HG03066 (cell line): ENCODE data around the gene SH3PXD2B.

ENCODE experiments used
- ATAC-seq: cut with Tn5 transposase; IDR thresholded peaks from one replicate; pipeline ENCODE4 v1.9.1; 2021; ENCODE audit warnings: low read depth; ENCODE audit not compliant: unreplicated experiment

SH3PXD2B gene

DNA sequence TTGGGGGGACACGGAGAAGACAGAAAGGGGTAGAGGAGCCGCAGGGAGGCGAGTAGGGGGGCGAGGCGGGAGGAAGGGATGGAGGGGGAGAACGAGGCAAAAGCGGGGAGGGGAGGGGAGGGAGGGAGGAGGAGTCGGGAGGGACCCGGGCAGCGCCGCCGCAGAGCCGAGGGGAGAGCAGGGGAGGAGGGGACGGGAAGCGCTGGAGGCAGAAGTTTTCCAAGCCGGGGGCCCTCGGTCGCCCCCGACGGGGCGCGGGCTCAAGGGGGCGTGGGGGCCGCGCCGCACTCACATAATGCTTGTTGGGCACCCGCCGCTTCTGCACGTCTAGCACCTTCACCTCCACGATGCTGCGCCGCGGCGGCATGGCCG lies 353 bp downstream of the SH3PXD2B start:
- ATAC-seq: peak; percentile 37

DNA sequence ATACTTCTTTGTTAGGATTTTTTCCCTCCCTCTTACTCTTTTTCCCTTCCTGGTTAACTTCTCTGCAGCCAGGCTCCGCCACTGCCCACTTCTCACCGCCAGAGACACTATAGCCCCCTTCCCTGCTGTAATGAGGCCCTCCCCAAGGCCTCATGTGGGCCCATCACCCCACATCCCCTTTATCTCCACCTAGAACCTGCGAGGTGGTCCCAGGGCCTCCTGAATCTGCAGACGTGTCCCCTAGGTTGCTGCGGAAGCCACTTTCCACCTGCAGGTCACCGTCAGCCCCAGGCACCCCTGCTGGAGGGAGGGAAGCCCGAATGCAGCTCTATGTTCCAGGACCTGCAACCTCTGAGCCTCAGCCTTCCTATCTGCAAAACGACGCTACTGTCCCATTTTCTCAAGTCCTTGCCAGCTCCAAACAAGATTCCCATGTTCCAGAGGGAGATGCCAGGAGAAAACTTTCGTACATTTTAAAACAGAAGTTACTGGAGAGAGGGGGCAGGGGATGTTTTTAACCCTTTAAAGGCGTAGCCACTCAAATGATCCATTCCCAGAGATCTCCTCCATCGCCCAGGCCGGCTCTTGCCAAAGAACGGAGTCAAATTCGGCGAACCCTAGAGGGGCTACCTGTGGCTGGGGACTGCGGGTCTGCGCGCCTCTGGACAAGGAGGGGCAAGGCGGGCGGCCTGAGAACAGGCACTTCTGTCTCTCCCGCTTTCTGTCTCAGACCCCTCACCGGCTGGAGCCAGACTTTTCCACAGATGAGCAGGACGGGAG lies 929 bp downstream of the SH3PXD2B start:
- no peak for ATAC-seq

DNA sequence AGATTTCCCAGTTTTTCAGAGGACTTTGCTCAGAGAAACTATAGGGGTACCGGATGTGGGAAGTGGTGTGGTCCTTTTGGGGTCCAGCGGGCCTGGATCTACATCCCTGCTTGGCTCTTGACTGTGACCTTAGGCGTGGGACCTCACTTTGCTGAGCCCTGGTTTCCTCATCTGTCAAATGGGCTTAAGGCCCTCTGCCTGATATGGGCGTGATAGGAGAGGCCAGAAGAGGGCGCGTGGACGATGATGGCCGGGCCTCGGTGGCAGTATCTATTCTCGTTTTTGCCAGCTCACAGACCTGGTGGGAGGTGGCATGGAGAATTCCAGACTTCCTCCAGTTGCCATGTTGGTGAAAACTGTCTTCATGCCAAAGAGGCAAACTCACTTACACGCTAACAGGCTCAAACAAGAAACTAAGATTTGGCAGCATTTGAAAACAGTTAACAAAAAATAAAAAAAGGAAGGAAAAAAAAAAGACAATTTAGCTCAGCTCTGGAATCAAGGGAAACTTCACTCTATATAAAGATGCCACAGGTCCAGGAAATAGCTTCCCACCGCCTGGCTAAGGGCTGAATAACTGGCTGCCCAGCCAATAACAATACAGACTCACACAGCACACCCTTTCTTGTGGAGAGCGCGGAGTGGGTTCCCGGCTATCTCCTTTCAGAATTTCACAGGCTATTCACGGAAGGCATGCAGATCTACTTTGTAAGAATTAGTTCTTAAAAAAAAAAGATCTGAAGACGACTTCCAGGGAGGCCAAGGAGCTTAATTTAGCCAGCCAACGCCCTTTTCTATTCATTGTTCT lies 1.7 kb downstream of the SH3PXD2B start:
- no peak for ATAC-seq

DNA sequence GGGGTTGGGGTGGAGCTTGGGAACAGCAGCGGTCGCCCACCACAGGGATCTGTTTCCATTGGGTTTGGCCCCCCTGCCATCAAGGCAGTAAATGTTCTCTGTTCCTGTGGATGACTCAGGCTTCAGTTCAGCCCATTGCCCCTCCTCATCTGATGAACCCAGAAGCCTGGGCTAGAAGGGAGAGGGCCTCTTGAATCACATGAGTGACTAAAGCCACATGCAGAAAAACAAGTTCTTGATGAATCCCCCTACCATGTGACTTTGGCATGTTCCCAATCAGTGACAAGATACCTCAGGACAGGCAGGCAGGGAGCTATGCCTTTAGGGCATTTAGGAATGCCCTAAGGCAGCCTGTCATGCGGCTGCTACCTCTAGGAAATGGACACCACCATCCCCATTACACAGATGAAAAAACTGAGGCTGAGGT lies 2.5 kb downstream of the SH3PXD2B start:
- no peak for ATAC-seq

DNA sequence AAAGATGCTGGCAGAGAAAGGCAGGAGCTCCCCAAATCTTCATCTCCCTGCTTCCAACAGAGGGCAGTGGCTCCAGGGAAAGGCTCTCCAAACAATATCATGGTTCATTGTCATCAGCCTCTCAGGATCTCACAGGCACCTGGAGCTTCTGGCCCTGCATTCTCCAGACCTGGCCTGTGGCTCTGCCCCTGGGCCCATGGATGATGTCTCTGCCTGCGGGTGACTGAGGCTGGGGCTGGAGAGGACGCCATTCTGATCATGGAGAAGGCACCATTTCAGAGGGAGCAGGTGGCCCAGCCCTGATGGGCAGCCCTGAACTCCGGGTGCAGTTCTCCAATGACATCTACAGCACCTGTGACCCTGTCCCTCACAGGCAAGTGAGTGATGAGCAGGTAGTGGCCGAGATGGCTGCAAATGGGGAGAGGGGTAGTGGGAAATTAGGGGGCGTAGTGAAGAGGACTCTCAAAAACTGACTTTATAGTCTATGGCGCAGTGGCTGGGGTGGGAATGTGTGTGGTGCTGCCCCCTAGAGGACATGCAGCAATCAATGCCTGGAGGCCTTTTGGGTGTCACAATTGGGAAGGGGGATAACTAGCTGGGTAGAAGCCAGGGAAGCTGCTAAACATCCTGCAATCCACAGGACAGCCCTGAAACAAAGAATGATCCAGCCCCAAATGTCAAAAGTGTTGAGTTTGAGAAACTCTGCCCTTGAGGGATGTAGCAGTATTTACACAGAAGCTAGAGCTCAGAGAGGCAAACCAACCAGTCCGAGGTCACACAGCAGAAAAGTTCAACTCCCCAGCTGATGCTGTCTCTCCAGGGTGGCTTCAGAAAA lies 3.2 kb downstream of the SH3PXD2B start:
- no peak for ATAC-seq

DNA sequence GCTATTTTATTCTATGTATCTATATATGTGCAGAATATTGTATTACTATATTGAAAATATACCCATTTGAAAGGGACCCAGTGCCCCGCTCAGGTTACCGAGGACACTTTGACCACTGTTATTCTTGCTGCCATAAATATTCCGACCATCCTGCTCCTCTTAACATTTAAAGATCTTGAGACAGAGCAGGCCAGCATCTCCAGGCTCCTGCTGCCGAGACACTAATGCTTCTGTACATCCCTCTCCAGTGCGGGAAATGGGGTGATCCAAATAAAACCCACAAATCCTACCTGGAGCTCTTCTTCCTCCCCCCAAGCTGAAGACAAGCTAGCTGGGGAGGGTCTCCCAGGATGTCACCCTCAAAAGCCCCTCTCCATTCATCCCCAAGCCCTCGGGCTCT lies 3.9 kb downstream of the SH3PXD2B start:
- no peak for ATAC-seq

DNA sequence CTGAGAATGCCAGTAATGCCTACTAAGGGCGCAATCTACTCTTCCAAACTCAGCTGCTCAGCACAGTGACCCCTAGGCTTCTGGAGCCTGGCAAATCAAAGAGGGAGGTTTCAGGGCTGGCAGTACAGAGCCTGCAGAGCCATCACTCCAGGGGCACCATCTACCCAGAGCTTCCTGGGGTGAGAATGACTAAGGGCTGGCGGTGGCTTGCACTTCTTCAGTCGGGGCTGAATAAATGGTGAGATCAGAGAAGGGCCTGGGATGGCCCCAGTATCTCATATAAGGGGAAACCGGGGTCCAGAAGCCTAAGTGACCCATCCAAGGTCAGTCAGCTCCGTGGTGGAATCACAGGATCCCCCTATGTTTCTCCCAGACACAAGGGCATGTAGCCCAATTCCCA lies 5.3 kb downstream of the SH3PXD2B start:
- no peak for ATAC-seq

DNA sequence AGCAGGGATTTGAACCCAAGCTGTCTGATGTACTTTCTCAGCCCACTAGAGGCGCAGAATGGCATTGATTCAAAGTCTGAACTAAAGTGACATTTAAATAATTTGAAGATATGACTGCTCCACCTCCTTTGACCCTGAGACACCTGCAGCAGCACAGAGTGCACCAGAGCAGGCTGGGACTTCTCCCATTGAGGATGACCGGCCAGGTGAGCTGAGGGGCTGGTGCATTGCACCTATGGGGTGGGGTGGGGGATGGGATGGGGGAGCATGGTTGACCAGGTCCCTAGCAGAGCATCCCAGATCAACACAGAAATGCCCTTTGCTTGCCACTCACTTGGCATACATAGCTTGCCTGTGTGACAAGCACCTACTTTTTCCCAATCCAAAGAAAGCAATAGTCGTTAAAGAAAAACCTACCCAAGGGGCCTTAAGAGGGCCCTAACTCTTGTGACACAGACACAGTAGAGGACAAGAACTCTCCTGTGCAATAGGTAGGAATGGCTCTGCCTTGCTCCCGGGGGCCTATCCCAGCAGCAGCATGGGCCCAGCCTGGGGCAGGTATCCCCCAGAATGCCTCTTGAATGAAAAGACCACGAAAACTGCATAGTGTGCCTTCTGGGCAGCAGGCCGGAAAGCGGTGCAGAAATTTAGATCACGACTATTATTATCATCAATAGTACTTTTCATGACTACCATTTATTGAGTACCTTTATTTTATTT lies 6.5 kb downstream of the SH3PXD2B start:
- ATAC-seq: no peak

DNA sequence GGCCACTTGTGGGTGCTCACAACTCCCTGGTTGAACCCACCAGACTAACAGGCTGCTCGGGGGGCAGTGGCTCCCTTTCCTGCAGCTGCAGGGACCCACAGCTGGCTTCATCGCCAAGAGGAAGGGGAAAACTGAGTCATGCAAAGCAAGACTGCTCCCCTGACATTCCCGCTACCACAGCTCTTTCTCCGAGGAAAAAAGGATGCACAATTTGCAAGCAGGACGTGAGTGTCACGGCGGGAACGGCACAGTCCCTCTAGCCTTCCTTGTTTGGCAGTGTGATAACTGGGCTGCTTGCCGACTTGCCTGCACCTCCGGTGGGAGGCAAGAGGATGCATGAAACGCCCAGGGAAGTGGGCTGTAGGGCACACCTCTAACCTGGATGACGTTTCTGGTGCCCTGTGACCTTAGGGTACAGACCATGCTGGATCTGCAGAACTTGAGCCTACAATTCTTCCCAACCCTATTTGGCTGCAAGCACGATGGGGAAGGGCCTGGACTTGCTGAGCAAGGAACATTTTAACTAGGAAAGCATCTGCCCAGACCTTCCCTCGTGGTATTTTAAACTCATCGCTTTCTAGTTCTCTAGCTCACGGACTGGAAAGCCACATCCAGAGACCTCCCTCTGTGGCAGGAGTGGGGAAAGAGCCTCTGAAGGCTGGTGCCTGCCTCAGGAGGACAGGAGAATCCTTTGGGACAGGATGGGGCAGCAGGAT lies 7.8 kb downstream of the SH3PXD2B start:
- ATAC-seq: no peak

DNA sequence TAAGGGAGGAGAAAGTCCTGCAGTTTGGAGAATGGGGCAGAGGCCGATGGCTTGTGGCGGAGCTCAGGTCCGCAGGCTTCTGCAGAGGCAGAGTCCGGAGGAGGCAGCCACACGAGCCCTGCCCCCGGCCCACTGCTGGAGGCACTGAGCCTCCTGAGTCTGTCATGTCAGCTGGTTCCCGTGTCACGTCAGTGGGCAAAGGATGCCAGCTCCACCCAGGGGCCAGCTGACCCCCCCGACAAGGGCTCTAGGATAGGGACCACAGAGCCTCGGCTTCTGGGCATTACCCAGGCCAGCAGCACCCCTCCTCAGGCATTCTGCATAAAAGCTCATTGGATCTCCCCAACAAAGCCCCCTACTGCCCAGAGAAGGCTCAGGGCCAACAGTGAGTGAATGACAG lies 8.5 kb downstream of the SH3PXD2B start:
- ATAC-seq: no peak

DNA sequence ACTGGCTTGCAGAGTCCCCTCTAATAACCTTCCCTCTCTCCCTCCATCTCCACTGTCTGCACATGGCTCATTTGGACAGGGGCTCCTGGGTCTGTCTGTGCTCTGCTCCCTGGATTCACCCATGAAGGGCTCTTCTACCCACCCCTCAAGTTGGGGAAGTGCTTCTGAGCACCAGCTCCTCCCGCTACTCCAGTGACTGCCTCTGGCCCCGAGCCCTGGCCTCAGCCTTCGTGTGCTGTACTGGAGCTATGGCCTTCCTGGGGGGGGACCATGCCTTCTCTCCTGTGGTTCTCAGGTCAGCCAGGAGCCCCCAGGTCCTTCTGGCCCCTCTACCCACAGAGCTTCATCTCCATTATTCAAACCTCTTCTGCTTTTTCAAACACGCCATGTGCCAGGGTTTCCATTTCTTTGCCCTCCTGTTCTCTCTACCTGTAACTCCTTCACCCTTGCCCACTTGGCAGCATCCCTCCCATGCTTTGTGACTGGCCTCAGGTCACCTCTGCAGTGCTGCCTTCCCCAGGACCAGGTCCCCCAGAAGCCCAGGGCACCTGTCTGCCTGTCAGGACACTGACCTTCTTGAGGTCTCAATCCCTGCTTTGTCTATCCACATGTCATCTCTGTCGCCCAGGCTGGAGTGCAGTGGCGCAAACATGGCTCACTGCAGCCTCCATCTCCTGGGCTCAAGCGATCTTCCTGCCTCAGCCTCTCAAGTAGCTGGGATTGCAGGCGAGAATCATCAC lies 9.5 kb downstream of the SH3PXD2B start:
- ATAC-seq: no peak

DNA sequence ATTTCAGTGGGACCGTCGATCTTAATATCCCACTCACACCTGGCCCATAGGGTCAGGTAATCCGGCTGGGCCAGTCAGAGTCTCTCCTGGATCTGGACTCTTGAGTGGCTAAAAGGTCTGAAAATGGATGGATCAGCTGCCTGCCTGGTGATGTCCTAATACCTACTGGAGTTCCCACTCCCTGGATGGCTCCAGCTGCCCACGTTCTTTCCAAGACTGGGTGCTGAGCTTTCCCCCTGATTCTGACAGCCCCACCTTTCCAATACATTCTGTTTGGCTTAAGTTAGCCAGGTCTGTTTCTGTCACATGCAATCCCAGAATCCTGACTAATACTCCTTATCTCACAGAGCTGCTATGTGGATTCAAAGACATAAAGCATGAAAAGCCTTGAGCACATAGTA lies 10.2 kb downstream of the SH3PXD2B start:
- no peak for ATAC-seq

DNA sequence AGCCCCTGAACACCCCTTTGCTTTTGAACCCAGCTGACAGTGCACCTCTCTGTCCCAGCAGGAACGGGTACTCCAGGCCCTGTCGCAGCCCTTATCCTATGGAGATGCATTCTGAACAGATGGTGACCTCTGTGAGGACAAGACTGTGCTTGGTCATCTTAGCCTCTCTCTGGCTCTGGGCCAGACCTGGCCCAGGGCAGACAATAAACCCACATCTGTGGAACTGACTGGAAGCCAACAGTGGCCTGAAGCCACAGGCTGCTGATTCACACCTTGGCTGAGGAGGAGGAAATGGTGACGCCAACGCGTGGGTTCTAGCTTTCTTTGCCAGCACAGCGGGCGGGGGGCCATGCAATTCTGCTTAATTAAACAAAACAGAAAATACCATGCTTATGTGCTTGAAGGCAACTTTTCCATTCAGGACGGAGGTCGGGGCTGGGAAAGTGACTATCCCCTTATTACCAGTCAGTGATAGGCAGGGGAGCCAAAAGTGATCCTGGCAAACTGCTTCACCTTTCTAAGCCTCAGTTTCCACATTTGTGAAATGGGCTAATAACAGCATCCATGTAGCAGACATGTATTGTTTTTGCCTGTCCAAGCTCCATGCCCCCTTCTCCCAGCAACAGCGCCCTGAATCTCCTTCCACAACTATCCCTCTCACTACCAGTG lies 10.8 kb downstream of the SH3PXD2B start:
- ATAC-seq: no peak

DNA sequence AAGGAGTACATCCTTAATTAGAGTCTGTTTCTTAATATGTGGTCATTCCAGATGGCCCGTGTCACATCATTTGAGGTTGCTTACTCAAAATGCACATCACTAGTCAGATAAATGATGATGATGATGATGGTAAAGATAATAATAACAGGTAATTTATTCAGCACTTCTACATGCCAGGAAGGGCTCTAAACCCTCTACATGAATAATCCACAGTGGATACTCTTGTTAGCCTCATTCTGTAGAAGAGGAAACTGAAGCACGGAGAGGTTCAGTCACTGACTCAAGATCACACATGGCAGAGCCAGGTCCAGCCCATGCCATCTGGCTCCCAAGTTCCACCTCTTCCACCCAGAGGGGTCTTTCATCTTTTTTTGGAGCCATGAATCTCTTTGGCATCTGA lies 11.7 kb downstream of the SH3PXD2B start:
- no peak for ATAC-seq

DNA sequence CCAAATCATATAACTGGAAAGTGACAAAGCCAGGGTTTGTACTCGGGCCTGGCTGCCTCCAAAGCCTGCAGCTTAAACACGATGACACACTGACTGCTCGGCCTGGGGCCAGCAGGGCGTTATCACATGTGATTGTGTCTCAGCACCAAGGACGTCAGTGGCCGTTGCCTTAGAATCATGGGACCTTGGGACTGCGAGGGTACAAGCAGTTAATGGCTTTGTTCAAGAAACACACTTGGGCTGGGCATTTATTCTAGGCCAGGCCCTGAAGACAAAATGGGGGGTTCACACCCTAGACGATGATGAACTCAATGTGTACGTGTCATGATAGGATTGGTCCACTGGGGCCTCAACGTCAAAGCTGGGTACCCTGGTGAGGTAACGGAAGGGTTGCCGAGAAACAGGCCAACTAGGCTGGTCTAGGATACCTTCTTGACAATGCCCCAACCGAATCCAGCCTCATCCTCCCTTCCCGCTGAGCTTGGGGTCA lies 13.0 kb downstream of the SH3PXD2B start:
- no peak for ATAC-seq

DNA sequence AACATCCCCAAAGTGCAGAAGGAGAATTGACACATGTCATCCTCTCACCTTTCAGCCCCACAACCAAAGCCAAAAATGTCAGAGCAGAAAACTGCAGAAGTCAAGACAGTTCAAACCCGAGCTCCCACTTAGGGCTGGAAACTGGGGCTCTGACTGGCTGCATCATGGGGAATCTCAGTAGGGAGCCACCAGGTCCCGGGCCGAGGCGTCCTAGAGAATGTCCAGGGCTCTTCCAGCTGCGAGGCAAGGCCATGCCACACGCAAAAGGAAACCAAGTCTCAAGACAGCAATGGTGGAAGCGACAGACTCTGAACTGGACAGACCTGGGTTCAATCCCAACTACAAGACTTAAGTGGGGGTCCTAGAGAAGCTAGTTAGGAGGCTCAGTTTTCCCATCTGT lies 13.8 kb downstream of the SH3PXD2B start:
- no peak for ATAC-seq

DNA sequence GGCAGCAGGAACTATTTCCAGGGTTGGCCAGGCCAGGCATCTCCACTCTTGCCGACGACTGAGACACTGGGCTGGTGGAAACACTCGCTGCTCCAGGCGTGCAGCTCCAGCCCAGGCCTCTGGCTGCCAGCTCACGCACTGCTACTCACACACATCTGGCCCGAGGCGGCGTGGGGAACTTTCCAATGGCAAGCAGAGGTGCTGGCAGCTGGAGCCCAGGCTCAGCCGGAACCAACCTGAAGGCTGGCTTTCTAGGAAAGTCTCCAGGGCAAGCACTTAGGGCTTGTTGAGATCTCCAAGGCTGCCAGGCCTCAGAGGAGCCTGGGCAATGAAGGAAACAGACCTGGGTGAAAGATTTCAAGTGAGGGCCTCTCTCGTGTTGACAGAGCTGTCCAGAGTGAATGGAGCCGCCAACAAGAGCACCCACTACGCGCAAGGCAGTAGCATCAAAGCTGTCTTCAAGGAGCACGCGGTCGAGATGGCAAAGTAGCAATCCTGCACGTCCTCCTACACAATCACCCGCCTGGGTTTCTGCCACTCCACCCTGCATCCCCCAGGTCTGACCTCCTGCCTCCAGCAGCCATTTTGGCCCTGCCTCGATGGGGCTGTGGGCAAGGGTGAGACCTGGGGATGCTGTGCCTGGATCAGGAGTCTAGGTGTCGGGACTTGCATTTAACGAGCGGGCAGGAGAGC lies 14.4 kb downstream of the SH3PXD2B start:
- no peak for ATAC-seq

DNA sequence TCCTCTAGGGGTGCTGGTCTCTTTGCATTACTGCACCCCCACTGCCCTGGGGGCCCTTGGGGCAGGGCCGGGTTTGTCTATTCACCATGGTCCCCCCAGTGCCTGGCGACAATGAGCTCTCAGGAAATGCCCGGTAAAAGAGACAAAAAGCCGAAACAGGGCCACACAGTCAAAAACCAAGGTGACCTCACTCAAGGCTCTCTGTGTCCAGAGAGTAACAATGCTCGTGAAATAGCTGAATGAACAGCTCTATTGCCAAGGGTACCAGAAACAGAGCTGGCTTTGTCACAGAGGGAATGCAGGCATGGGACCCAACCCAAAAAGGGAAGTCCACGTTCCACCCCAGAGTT lies 16.0 kb downstream of the SH3PXD2B start:
- ATAC-seq: no peak
